BE2C (cell line): Measurements from ENCODE around the gene FSTL4.

Experiments used
- DNase-seq: peaks from one replicate; pipeline ENCODE4 v3.0.0-alpha.2; 2020
- H3K27me3 ChIP-seq: fragments of 250-450 bp; sonication (Bioruptor Pico); 2 replicates; pipeline ENCODE4 v1.5.1; 2020; ENCODE audit warnings: mild to moderate bottlenecking
- H3K36me3 ChIP-seq: fragments of 250-450 bp; sonication (Bioruptor Pico); 2 replicates; pipeline ENCODE4 v1.5.1; 2020; ENCODE audit warnings: mild to moderate bottlenecking
- H3K4me1 ChIP-seq: fragments of 250-450 bp; sonication (Bioruptor Pico); 2 replicates; pipeline ENCODE4 v1.5.1; 2020
- H3K4me3 ChIP-seq: 2 replicates; pipeline ENCODE4 v1.5.1; 2011; ENCODE audit warnings: low read depth, low read length
- H3K9me3 ChIP-seq: fragments of 250-450 bp; sonication (Bioruptor Pico); 2 replicates; pipeline ENCODE4 v1.5.1; 2020
- TF ChIP-seq, protein P1 (sequence below): IDR thresholded peaks from 2 replicates; pipeline ENCODE4 v1.5.1; 2012; ENCODE audit warnings: mild to moderate bottlenecking, low read depth, low read length

Gene FSTL4

DNA sequence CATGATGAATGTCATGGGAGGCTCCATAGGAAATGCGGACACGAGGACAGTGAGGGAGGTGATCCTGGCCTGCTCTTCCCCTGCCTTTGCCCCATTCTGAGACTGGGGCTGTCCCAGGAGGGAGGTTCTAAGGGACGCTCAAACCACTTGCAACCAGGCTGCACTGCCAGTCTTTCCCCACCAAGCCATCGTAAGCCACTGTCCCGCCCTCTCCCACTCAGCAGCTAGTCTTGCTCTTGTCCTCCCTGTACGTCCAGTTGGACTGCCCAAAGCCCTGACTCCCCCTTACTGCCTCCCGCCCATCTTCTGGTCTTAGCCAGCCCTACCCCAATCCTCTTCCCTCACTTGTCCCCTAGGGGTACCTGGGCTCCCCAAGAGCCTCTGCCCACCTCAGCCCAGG is 115.7 kb downstream of the FSTL4 start:
- no peak for DNase-seq
- H3K4me3 ChIP-seq = no peak overlapping the region
- TF ChIP-seq, protein P1, sequence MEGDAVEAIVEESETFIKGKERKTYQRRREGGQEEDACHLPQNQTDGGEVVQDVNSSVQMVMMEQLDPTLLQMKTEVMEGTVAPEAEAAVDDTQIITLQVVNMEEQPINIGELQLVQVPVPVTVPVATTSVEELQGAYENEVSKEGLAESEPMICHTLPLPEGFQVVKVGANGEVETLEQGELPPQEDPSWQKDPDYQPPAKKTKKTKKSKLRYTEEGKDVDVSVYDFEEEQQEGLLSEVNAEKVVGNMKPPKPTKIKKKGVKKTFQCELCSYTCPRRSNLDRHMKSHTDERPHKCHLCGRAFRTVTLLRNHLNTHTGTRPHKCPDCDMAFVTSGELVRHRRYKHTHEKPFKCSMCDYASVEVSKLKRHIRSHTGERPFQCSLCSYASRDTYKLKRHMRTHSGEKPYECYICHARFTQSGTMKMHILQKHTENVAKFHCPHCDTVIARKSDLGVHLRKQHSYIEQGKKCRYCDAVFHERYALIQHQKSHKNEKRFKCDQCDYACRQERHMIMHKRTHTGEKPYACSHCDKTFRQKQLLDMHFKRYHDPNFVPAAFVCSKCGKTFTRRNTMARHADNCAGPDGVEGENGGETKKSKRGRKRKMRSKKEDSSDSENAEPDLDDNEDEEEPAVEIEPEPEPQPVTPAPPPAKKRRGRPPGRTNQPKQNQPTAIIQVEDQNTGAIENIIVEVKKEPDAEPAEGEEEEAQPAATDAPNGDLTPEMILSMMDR = no peak
- H3K9me3 ChIP-seq = no peaks in the 10 kb centered on the region
- H3K4me1 ChIP-seq = no peaks in the 10 kb centered on the region
- no peaks in the 10 kb centered on the region for H3K27me3 ChIP-seq
- H3K36me3 ChIP-seq = no peaks in the 10 kb centered on the region

DNA sequence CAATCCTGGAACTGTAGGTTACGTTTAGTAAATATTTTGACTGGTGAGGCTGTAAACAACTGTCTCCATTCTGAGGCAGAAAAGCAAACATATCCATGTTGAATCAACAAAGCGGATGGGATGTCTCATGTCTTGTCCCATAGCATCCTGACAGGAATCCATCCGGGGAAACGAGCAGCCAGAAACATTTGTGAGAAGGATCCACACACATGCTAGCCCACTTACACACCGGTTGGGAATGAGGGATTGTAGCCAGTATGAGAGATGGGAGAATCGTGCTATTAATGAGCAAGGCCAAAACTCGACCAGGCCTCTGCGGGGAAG is 117.5 kb downstream of the FSTL4 start:
- no peaks in the 10 kb centered on the region for H3K27me3 ChIP-seq
- DNase-seq = no peak
- H3K9me3 ChIP-seq = no peaks in the 10 kb centered on the region
- no peak overlapping the region for H3K4me3 ChIP-seq
- TF ChIP-seq, protein P1 = no peak
- no peaks in the 10 kb centered on the region for H3K4me1 ChIP-seq
- H3K36me3 ChIP-seq = no peaks in the 10 kb centered on the region

- TF ChIP-seq, protein P1 = no peak
- no peak for DNase-seq
- Histone ChIP-seq H3K4me3 (no peak overlapping the region), H3K4me1 (no peaks in the 10 kb centered on the region), H3K9me3 (no peaks in the 10 kb centered on the region), H3K36me3 (no peaks in the 10 kb centered on the region), H3K27me3 (no peaks in the 10 kb centered on the region)
These were observed 118.0 kb downstream of the FSTL4 start for GRCh38 chr5:133494232-133494922.

DNA sequence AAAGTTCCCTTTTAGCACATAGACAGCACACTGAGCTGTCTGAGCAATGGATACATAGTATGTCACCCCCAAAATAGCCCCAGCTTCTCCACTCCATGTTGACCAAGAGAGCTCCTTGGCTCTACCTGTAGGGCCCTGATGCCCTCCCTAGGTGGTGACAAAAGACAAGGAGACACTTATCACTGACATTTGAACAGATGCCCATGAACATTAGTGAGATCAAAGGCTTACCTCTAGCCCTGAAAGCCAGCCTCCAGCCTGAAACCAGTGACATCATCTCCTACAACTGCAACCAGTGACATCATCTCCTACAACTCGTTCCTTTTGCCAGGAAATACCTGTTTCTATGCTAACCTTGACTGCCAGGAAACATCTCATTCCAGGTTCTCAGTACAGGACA is 122.7 kb downstream of the FSTL4 start:
- no peak for DNase-seq
- no peak overlapping the region for H3K4me3 ChIP-seq
- TF ChIP-seq, protein P1 = peak; percentile 47
- H3K36me3 ChIP-seq = no peaks in the 10 kb centered on the region
- H3K9me3 ChIP-seq = no peaks in the 10 kb centered on the region
- H3K27me3 ChIP-seq = no peaks in the 10 kb centered on the region
- H3K4me1 ChIP-seq = peaks cover 5% of the 10 kb centered on the region

DNA sequence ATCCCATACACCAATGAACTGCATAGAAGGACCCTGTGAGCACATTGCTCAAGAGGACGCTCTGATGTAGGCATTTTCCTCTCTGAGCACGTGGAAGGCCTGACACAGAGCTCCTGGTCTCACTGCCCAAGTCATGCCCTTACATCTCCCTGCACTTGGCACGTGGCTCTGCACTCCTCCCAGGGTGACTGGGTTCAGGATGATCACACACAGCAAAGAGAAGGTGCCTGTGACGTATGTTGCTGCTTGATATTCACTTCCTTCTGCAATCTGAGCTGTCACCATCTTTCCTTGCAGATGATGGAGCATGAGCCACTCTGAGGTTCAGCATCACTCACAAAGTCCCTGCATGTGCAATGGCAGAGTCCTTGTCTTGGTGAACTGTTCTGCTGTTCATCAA is 125.2 kb downstream of the FSTL4 start:
- TF ChIP-seq, protein P1 = no peak
- Histone ChIP-seq H3K4me3 (no peak overlapping the region), H3K36me3 (no peaks in the 10 kb centered on the region), H3K27me3 (no peaks in the 10 kb centered on the region), H3K9me3 (no peaks in the 10 kb centered on the region), H3K4me1 (peaks cover 5% of the 10 kb centered on the region)
- no peak for DNase-seq

DNA sequence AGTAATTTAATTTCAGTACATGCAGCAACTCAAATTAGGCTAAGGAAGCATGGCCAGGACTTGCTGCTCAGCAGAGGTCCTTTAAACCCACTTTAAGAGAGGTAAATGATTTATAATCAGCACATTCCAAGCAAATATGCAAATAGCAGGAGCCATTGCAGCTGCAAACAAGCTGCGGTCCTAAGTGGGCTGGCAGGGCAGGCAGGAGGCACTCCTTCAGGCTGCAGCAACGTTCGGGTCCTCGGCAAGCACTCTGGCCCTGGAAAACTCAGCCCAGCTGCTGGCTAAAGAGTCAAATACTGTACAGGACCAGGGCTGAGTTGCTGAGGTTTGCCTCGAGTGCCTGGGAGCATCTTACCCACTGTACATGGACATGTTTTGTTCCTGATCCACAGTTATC is 126.9 kb downstream of the FSTL4 start:
- H3K27me3 ChIP-seq = no peaks in the 10 kb centered on the region
- DNase-seq = no peak
- H3K4me1 ChIP-seq = peaks cover 5% of the 10 kb centered on the region
- no peak overlapping the region for H3K4me3 ChIP-seq
- H3K9me3 ChIP-seq = no peaks in the 10 kb centered on the region
- TF ChIP-seq, protein P1 = no peak
- no peaks in the 10 kb centered on the region for H3K36me3 ChIP-seq
